Activated naive CD4-positive, alpha-beta T cell (primary cell): ENCODE measurements around the gene PRSS16.

ENCODE experiments used
- DNase-seq, 4 experiments: peaks; one replicate each; lab custom pipeline; 2025; lab: John Stamatoyannopoulos, UW

Gene PRSS16

DNA sequence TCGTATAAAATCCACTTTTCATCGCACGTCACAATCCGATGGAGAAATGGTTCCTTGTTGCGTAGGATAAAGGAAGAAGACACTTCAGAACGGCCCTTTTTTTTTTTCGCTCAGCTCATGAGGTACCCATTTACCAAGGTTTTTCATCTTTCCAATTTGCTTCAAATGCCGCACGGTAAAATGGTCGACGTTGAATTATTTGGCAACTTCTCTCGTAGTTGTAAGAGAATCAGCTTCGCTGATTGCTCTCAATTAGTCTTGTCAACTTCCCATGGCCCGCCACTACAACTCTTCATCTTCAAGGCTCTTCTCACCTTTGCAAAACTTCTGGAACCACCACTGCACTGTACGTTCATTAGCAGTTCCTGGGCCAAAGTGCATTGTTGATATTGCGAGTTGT, 35.8 kb downstream of the PRSS16 start:
- no peak for DNase-seq

DNA sequence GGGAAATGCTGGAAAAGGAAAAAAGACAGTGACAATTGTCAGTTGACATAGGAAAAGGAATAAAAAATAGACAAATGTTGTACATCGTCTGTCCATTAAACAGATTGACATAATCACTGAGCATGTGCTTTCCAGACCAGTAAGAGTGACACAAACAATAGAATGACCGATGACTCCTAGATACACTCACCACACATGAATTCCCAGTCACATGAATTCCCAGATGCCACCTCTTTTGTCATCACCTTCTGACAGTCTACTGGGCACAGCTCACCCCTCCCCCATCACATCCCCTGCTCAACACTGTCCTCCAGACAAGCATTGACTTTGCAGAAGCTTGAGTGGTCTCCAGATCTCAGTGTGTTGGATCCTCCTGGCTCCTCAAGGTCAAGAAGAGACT, 38.6 kb downstream of the PRSS16 start:
- DNase-seq = no peak

DNA sequence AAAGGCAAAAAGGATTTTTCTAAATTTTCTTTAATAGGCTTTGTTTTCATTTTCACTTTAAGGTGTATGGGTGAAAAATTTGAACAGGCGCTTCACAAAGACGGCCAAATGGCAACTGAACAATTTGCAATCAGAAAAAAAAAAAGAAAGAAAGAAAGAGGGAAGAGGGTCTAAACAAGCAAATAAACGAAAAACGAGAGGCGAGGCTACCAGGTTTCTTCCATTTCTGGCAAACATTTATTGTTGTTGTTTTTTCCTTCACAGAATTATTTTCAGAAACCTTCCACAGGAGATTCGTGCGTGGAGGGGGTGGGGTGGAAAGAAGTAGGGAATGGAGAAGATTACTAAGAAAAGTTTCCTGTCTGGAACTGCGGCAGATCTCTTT, 40.2 kb downstream of the PRSS16 start:
- DNase-seq = no peak

DNA sequence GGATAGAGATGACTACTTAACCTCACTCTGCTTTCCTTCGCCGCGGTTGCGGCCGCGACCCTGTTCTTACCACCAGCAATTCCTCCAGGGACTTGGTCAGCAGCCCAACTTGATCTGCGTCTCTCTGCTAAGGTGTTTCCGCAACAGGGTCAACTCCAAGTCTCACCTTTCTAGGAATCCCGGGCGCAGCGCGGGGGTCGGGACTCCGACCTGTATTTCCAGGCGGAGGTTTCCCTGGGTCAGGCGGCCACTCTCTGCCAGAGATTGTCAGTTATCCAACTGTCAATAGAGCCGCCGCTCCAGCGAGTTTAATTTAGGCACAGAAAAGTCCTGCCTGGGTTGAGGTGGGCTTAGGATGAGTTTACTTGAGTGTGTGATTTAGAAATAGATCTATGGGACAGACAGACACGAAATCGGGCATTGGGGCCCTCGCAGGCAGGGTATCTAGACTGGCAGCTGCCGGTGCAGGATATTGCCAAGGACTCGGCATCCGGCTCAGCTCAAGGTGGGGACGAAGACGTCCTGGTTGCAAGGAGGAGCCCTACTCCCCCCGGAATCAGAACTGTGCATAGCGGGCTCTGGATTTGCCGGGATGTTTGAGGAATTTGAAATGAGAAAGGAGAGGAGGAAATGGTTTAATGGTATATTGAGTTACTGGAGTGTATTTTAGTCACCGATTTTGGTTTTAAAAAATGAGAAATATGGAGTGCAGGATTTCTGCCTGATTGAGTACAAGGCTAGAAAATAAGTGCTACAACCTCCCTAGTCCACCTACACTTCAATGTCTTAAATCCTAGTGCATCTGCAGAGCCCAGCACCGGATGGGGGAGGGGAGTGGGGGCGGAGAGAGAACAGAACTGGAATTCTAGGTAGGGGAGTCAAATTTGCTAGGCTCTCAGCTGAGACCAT, 40.9 kb downstream of the PRSS16 start:
- no peak for DNase-seq

DNA sequence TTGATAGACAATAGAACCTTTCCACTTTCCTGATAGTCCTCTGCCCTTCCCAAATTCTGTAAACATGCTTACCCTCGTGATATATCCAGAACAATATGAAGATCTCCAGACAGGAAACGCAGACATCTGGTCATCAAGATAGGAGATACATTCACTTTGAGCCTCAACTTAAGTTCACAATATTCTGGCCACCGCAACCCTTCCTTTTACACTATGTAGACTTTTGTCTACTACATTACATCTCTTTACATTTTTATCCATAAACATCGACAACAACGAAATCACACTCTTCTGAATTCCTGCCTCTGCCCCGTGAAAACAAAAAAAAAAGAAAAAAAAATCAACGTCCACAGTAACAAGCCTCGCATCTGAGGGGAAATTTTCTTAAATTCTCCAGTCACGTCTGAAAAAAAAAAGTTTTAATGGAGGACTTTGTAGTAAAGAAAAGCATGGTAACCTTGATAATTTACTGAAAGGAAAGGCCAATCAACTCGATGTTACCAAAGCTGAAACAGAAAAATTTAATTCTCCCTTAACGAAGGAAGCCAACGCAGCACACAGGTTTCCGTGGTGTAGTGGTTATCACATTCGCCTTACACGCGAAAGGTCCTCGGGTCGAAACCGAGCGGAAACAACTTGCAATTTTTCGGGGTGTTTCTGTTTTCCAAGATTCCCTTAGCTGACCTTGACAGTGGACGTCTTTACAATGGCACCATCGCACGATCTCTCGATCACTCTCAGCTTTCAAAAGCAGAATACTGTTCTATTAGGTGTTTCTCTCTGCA, 42.8 kb downstream of the PRSS16 start:
- DNase-seq = no peak

DNA sequence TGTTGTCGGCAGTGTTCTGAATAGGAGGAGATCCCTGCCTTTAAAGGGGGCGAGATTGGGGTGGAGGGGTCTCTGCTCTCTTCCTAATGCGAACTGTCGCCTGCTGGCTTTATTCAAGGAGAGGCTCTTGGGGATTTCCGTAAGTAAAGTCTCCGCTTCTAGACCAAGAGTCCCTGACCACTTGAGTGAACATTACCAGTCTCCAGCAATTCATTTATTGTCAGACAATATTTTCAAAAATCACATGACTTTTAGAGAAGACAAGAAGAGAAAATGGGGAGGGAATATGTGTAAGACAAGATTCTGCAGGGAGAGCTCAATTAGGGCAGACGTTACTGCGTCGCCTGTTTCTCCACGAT, 43.3 kb downstream of the PRSS16 start:
- DNase-seq = no peak

DNA sequence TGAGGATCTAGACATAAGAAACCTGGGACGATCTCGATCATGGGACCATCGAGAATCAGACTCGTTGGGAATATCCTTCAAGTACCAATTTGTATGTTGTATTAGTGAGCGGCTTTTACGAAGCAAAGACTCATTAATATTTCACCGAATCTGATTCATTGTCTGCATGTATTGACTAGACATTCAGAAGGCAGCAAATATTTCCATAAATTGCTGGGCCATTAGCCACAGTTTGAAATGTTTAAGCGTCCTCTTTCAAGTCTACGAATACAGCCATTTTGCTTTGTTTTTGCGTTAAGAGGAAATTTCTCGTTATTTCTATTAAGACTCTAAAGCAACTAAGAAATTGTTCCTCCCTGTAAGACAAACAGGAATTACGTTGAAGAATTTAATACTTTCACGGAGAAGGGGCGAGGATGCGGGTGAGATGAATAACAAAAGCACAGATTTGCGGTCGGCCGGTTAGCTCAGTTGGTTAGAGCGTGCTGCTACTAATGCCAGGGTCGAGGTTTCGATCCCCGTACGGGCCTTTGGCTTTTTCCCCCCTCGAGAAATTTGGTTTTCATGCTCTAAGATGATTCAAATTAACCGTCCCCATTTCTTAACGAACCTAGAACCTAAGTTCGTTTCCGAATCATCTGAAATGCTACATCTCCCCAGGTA, 46.1 kb downstream of the PRSS16 start:
- no peak for DNase-seq

DNA sequence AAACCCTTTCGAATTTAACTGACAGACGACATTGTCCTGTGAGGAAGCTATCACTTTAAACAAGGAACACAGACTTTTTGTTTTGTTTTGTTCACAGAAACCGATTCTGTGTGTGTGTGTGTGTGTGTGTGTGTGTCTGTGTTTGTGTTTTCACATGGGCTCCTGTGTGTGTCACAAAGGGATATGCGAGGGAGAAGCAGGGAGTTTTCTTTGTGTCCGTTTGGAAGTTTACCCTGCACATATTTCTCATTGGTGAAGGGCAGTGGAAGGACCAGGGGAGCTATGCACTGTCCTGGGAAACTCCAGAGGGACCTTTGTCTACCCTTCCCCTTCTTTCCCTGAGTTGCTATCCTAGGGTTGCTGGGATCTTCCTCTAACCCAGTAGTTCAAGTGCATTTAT, 46.9 kb downstream of the PRSS16 start:
- no peak for DNase-seq

DNA sequence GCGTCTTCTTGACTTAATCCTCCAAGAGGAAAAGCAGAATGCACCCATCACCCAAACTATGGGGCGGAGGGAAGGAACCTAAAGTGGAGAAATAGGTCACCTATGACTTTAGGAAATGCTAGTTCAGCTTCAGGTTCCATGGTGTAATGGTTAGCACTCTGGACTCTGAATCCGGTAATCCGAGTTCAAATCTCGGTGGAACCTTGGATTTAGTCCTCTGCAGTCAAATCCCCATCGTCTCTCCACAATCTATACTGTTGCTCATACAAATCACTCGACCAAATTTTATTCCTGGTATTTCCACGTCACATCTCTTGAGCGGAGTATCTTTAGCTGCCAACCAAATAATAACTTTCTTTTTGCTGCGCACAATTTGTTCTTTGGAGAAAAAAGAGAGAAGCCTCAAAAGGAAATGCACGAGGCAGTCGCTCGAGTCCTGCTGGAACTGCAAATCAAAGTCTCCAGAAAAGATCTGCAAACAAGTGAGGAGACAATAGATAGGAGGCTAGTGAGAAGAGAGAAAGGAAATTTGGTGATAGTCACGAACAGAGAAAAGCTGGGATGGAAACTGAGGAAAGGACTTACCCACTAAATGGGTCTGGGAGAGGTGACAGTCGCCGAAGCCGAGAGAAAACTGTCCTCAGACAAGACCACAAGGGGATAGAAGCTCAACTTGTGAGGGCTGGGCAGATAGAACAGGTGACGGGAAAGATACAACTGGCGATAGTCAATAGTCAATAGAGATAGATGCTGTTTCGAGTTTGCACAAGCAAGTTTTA, 48.0 kb downstream of the PRSS16 start:
- DNase-seq = no peak

DNA sequence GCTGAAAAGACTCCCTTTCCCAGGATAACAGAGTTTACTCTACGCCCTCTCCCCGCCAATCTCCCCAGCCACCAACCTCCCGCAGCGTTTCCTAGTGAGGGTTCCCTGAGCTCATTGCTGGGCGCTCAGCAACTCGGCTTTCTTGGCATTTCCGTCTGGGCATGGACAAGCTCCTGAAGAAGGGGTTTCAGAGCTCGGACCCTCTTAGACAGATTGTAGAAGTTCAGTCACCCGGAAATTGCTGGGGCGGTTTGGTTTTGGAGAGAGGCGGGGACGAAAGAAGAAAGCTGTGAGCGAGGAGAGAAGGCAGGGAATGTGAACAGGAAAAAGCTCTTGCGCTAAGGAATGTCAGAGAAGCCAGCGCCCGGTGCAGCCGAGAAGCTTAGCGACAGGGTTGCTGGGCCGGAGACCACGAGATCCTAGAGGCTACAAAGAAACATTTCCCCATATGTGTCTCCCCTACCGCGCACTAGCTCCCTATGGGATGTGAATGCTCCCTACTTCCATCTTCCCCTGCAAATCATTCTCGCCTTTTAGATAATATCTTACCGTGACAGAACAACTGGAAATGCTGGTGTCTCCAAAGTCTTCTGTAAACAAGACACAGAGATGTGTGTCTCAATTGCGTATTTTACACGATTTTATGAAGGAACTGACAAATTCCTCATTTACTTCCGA, 48.7 kb downstream of the PRSS16 start:
- no peak for DNase-seq

DNA sequence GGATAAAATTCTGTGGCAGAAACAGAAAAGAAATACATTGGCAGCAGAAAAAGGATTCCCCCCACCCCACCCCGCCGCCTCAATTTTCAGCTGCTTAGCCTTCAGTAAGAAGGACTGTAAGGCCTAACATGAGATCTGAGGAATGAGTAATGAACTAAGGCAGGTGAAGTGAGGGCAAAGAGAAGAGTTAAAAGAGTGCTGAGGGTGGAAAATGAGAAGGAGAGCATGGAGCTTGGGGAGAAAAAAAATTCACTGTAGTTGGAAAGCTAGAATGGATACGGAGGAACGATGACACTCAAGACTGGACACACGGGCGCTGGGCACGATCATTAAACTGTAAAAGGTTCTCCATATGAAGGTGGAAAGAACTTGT, 50.0 kb downstream of the PRSS16 start:
- DNase-seq = no peak

DNA sequence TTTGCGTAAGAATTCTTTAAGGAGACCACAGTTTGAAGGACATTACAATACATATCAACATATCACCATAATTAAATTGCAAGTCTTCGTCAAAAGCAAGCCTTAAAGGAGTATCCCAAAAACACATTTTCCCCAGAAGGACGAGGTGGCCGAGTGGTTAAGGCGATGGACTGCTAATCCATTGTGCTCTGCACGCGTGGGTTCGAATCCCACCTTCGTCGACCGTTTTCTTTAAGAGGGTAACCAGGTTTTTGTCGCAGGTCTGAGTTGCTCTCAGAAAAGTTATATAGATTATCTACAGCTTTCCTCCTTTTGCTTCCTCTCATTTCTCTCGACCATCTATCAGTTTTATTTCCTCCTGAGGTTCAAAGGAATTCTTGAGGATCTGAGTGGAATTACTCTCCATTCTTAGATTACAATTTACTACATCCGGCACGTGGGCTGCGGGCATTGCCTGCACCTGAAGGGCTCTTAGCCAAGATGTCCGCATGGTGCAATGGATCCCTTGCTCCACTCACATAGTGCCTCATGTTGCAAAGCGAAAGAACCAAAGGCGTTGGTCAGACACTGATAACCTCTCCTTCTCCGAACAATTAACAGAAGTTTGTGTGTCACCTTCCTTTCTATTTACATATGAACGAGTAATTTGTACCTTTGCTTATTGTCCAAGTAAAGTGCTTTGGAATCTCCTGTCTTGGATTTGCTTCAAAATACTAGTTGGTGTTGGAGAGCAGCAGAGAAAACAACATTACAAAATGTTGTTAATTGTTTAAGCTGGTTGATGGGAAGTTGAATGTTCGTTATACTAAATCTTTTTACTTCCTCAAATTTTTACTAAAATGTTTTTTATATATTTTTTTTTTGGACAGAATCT, 50.6 kb downstream of the PRSS16 start:
- DNase-seq = no peak

DNA sequence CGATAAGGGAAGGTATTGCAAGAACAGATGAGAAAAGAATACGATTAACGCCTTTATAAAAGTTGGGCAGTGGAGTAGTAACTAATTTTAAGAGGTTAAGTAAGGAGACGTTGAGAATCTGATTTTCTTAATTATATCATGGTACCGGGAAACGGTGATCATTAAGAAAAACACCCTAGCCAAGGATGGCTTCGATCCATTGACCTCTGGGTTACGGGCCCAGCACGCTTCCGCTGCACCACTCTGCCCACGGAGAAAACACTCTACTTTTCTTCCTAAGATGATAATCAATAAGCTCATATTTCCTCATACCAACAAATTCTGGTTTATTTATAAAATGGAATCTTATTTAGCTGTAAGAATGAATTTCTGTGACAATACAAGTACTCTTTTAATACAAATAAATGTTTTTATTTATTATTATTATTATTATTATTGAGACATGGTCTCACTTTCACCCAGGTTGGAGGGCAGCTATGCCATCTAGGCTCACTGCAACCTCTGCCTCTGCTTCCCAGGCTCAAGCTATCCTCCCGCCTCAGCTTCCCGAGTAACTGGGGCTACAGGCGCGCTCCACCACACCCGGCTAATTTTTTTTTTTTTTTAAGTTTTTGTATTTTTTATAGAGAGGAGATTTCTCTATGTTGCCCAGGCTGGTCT, 56.2 kb downstream of the PRSS16 start:
- DNase-seq = no peak
